ENCODE data around the gene PRSS21.

The PRSS21 gene

DNA sequence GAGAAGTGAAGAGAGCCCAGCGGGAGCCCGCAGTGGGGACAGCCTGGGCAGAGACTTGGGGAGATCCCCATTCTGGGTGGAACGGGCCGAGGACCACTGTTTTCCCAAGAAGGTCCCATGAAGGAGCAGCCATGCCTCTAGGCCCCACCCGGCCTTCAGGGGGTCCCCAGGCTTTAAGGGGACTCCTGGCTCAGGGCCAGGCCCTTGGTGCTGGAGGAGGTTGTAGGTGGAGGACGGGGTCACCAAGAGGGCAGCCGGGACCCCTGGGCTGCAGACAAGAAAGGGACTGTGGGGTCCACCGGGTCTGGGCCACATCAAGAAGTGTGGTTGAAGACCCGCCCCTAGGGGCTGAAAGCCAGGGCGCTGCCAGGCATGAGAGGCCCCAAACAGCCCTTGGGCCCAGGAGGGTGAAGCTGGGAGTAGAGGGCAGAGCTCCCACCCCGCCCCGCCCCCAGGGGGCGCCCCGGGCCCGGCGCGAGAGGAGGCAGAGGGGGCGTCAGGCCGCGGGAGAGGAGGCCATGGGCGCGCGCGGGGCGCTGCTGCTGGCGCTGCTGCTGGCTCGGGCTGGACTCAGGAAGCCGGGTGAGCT, at the start of gene PRSS21:
TSS of gene PRSS21 (plus strand) at position 487 of the 589 bp plus-strand sequence. CDS start at position 519, 32 bp downstream.
- no peaks in the 10 kb centered on the region for H3K4me1 ChIP-seq (ENCODE audit: control insufficient read depth, low read depth, low read length)
- H3K27me3 ChIP-seq (ENCODE audit: control insufficient read depth, insufficient read depth, low read length): no peaks in the 10 kb centered on the region
- no peaks in the 10 kb centered on the region for H3K9me3 ChIP-seq (ENCODE audit: control insufficient read depth, low read depth, low read length)
- H3K4me3 ChIP-seq (ENCODE audit: low read length): no peak within 1 kb of the TSS
- no peak within 1 kb of the TSS for H3K27ac ChIP-seq (ENCODE audit: low read length)
- H3K9ac ChIP-seq (ENCODE audit: low read length): no peak within 1 kb of the TSS
- H3K36me3 ChIP-seq (ENCODE audit: control insufficient read depth, low read depth, low read length): no peaks in the 10 kb centered on the region

DNA sequence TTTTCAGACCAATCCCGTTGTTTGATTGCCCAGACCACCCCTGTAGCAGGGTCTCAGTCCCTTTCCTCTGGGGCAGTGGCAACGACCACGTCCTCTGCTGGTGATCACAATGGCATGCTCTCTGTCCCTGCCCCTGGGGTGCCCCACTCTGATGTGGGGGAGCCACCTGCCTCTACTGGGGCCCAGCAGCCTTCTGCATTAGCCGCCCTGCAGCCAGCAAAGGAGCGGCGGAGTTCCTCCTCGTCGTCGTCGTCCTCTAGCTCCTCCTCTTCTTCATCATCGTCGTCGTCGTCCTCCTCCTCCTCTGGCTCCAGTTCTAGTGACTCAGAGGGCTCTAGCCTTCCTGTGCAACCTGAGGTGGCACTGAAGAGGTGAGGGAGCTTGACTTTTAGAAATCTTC, 49.1 kb upstream of the PRSS21 start:
- no peaks in the 10 kb centered on the region for H3K9me3 ChIP-seq (ENCODE audit: control insufficient read depth, low read depth, low read length)
- no peak overlapping the region for H3K9ac ChIP-seq (ENCODE audit: low read length)
- H3K4me1 ChIP-seq (ENCODE audit: control insufficient read depth, low read depth, low read length): no peaks in the 10 kb centered on the region
- no peak overlapping the region for H3K27ac ChIP-seq (ENCODE audit: low read length)
- no peaks in the 10 kb centered on the region for H3K27me3 ChIP-seq (ENCODE audit: control insufficient read depth, insufficient read depth, low read length)
- peaks cover 92% of the 10 kb centered on the region for H3K36me3 ChIP-seq (ENCODE audit: control insufficient read depth, low read depth, low read length)
- H3K4me3 ChIP-seq (ENCODE audit: low read length): no peak overlapping the region

DNA sequence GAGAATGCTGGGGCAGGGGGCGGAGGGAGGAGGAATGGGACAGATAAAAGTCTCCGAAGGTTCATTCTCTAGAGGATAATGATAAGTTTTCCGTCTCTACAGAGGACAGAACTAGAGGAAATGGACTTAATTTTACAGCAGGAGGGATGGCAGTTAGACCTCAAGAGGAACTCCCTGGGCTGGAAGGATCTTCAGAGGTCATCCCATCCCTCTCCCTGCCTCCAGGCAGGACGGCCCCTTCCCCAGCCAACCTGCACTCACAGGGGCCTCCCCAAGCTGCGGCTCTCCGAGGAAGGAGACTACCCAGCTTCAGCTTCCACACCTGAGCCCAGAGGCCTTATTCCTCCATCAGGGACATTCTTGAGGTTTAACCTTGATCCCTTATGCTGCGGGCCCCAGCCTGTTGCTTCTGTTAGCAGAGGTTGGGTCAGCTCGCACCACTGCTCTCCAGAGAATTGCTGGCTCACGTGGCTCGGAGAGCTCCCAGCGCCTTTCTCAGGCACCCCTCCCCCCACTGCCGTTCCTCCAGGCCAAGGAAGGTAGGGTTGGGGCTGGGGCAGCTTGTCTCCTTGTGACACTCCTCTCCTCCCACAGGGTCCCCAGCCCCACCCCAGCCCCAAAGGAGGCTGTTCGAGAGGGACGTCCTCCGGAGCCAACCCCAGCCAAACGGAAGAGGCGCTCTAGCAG, 48.5 kb upstream of the PRSS21 start:
- Histone ChIP-seq H3K36me3 (ENCODE audit: control insufficient read depth, low read depth, low read length) (peaks cover 86% of the 10 kb centered on the region), H3K4me3 (ENCODE audit: low read length) (no peak overlapping the region), H3K27ac (ENCODE audit: low read length) (no peak overlapping the region), H3K9me3 (ENCODE audit: control insufficient read depth, low read depth, low read length) (no peaks in the 10 kb centered on the region), H3K27me3 (ENCODE audit: control insufficient read depth, insufficient read depth, low read length) (no peaks in the 10 kb centered on the region), H3K4me1 (ENCODE audit: control insufficient read depth, low read depth, low read length) (no peaks in the 10 kb centered on the region), H3K9ac (ENCODE audit: low read length) (no peak overlapping the region)

DNA sequence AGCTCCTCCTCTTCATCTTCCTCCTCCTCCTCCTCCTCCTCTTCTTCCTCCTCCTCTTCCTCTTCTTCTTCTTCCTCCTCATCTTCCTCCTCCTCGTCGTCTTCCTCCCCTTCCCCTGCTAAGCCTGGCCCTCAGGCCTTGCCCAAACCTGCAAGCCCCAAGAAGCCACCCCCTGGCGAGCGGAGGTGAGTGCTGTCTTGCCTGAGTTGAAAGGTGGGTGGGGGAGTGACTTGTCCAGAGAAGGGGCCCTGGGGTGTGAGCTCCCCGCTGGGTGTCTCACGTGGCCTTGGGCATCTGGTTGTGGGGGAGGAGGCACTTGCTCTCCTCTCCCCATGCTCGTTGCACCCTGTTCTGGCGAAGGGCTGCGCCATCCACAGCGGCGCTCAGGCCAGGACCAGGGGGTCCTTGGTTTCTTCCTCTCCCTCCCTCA, 47.9 kb upstream of the PRSS21 start:
- H3K27me3 ChIP-seq (ENCODE audit: control insufficient read depth, insufficient read depth, low read length): no peaks in the 10 kb centered on the region
- no peak overlapping the region for H3K9ac ChIP-seq (ENCODE audit: low read length)
- H3K9me3 ChIP-seq (ENCODE audit: control insufficient read depth, low read depth, low read length): no peaks in the 10 kb centered on the region
- H3K4me1 ChIP-seq (ENCODE audit: control insufficient read depth, low read depth, low read length): no peaks in the 10 kb centered on the region
- no peak overlapping the region for H3K4me3 ChIP-seq (ENCODE audit: low read length)
- H3K27ac ChIP-seq (ENCODE audit: low read length): no peak overlapping the region
- peaks cover 82% of the 10 kb centered on the region for H3K36me3 ChIP-seq (ENCODE audit: control insufficient read depth, low read depth, low read length)

- Histone ChIP-seq H3K4me1 (ENCODE audit: control insufficient read depth, low read depth, low read length) (no peaks in the 10 kb centered on the region), H3K36me3 (ENCODE audit: control insufficient read depth, low read depth, low read length) (peaks cover 82% of the 10 kb centered on the region), H3K27ac (ENCODE audit: low read length) (no peak overlapping the region), H3K9ac (ENCODE audit: low read length) (no peak overlapping the region), H3K9me3 (ENCODE audit: control insufficient read depth, low read depth, low read length) (no peaks in the 10 kb centered on the region), H3K27me3 (ENCODE audit: control insufficient read depth, insufficient read depth, low read length) (no peaks in the 10 kb centered on the region), H3K4me3 (ENCODE audit: low read length) (no peak overlapping the region)
Measured at GRCh38 chr16:2769675-2770056, 47.4 kb upstream of the PRSS21 start.

GRCh38 chr16:2770057-2770951, 46.7 kb upstream of the PRSS21 start:
- Histone ChIP-seq H3K9ac (ENCODE audit: low read length) (no peak overlapping the region), H3K27ac (ENCODE audit: low read length) (no peak overlapping the region), H3K4me3 (ENCODE audit: low read length) (no peak overlapping the region), H3K4me1 (ENCODE audit: control insufficient read depth, low read depth, low read length) (no peaks in the 10 kb centered on the region), H3K9me3 (ENCODE audit: control insufficient read depth, low read depth, low read length) (no peaks in the 10 kb centered on the region), H3K36me3 (ENCODE audit: control insufficient read depth, low read depth, low read length) (peaks cover 82% of the 10 kb centered on the region), H3K27me3 (ENCODE audit: control insufficient read depth, insufficient read depth, low read length) (no peaks in the 10 kb centered on the region)

DNA sequence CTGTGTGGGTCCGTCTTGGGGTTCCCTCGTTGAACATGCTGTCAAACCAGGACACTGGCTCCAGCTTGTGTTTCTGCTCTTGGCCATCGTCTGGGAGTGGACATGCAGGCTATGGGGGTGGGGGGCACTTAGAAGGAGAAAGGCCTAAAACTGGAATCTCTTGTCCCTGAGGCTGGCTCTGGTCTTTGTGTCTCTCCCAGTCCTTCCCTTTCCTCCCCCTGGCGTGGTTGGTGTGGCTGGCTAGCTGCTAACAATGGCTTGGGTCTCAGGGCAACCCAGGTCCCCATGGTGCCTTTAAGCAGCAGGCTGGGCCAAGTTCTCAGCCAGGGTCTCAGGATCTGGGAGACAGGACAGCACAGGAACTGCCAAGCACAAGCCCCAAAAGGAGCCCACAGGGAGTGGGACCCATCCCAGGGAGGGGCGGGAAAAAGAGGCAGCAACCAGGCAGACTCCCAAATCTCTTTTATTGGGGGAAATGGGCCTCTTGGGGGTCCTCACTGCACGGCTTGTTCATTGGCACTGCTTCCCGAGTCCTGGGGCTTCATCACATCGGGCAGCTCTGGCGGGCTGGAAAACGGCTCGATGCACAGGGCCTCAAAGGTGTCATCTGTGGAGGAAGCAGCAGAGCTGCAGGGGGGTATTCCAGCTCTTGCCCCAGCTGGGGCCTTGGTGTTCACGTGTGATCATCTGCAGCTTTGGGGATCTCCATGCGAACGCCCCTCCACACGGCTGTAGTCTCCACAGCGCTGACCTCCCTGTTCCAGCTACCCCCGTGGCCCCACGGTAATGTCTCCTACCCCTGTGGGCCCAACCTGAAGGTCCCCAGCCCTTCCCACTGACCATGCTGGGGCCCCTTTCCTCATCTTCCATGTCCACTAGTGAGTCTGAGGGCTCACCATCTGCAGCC, 45.3 kb upstream of the PRSS21 start:
- Histone ChIP-seq H3K4me3 (ENCODE audit: low read length) (no peak overlapping the region), H3K27ac (ENCODE audit: low read length) (no peak overlapping the region), H3K4me1 (ENCODE audit: control insufficient read depth, low read depth, low read length) (no peaks in the 10 kb centered on the region), H3K9me3 (ENCODE audit: control insufficient read depth, low read depth, low read length) (no peaks in the 10 kb centered on the region), H3K27me3 (ENCODE audit: control insufficient read depth, insufficient read depth, low read length) (no peaks in the 10 kb centered on the region), H3K36me3 (ENCODE audit: control insufficient read depth, low read depth, low read length) (peaks cover 71% of the 10 kb centered on the region), H3K9ac (ENCODE audit: low read length) (no peak overlapping the region)

GRCh38 chr16:2773188-2773968, 43.7 kb upstream of the PRSS21 start:
- no peaks in the 10 kb centered on the region for H3K27me3 ChIP-seq (ENCODE audit: control insufficient read depth, insufficient read depth, low read length)
- H3K9ac ChIP-seq (ENCODE audit: low read length): no peak overlapping the region
- no peak overlapping the region for H3K4me3 ChIP-seq (ENCODE audit: low read length)
- H3K27ac ChIP-seq (ENCODE audit: low read length): no peak overlapping the region
- H3K4me1 ChIP-seq (ENCODE audit: control insufficient read depth, low read depth, low read length): peaks cover 2% of the 10 kb centered on the region
- peaks cover 54% of the 10 kb centered on the region for H3K36me3 ChIP-seq (ENCODE audit: control insufficient read depth, low read depth, low read length)
- no peaks in the 10 kb centered on the region for H3K9me3 ChIP-seq (ENCODE audit: control insufficient read depth, low read depth, low read length)

- no peak overlapping the region for H3K27ac ChIP-seq (ENCODE audit: low read length)
- peaks cover 45% of the 10 kb centered on the region for H3K36me3 ChIP-seq (ENCODE audit: control insufficient read depth, low read depth, low read length)
Measured at GRCh38 chr16:2774161-2774891, 42.7 kb upstream of the PRSS21 start.

GRCh38 chr16:2775131-2775716, 41.8 kb upstream of the PRSS21 start:
- Histone ChIP-seq H3K27ac (ENCODE audit: low read length) (no peak overlapping the region), H3K4me1 (ENCODE audit: control insufficient read depth, low read depth, low read length) (peaks cover 5% of the 10 kb centered on the region), H3K9me3 (ENCODE audit: control insufficient read depth, low read depth, low read length) (no peaks in the 10 kb centered on the region), H3K27me3 (ENCODE audit: control insufficient read depth, insufficient read depth, low read length) (no peaks in the 10 kb centered on the region), H3K36me3 (ENCODE audit: control insufficient read depth, low read depth, low read length) (peaks cover 36% of the 10 kb centered on the region), H3K9ac (ENCODE audit: low read length) (no peak overlapping the region), H3K4me3 (ENCODE audit: low read length) (no peak overlapping the region)

More at GRCh38 chr16:2774161-2774891, 42.7 kb upstream of the PRSS21 start:
- H3K27me3 ChIP-seq (ENCODE audit: control insufficient read depth, insufficient read depth, low read length): no peaks in the 10 kb centered on the region
- no peaks in the 10 kb centered on the region for H3K9me3 ChIP-seq (ENCODE audit: control insufficient read depth, low read depth, low read length)
- no peak overlapping the region for H3K9ac ChIP-seq (ENCODE audit: low read length)
- peaks cover 5% of the 10 kb centered on the region for H3K4me1 ChIP-seq (ENCODE audit: control insufficient read depth, low read depth, low read length)
- H3K4me3 ChIP-seq (ENCODE audit: low read length): no peak overlapping the region
